Breast epithelium (tissue), 4 donors: ENCODE data around the gene TMEM208. TPM values are rescaled to one million over a fixed set of nuclear protein-coding genes. Genes with fewer than 3 reads are reported as not detected.

Source experiments
- DNase-seq, 2 donors: peaks; one replicate each; pipeline ENCODE4 v3.0.0-alpha.2; 2019; ENCODE audit warnings: low spot score in 2 of 2
- H3K27ac ChIP-seq, 2 donors: fragments of 200-600 bp; sonication (generic) in 1 of 2; one replicate each; pipeline ENCODE4 v1.5.1; 2016 to 2019; ENCODE audit warnings: mild to moderate bottlenecking in 1 of 2
- H3K27me3 ChIP-seq, 2 donors: fragments of 200-600 bp; sonication (generic) in 1 of 2; one replicate each; pipeline versions ENCODE4 v1.5.1 to v1.6.0; 2017 to 2019; ENCODE audit warnings: control low read depth in 1 of 2, mild to moderate bottlenecking in 1 of 2
- H3K36me3 ChIP-seq: fragments of 200-600 bp; one replicate; pipeline ENCODE4 v1.5.1; 2019
- H3K4me1 ChIP-seq, 2 donors: fragments of 200-600 bp; sonication (generic); one replicate each; pipeline ENCODE4 v1.5.1; 2016 to 2019; ENCODE audit warnings: control low read depth in 1 of 2
- H3K4me3 ChIP-seq, 3 donors: fragments of 200-600 bp; sonication (generic); 1 replicate in 2 of 3; 2 replicates in 1 of 3; pipeline ENCODE4 v1.5.1; 2016 to 2019; ENCODE audit warnings: mild to moderate bottlenecking in 3 of 3, moderate library complexity in 2 of 3
- H3K9me3 ChIP-seq, 2 donors: fragments of 200-600 bp; sonication (generic) in 1 of 2; one replicate each; pipeline ENCODE4 v1.5.1; 2016 to 2019; ENCODE audit warnings: control low read depth in 1 of 2
- CTCF ChIP-seq, 3 donors: fragments of 450-650 bp; IDR thresholded peaks; one replicate each; pipeline ENCODE4 v1.5.1; 2016 to 2017; ENCODE audit warnings: antibody characterized with exemption in 3 of 3, mild to moderate bottlenecking in 3 of 3, moderate library complexity in 3 of 3
- POLR2A ChIP-seq: fragments of 450-650 bp; IDR thresholded peaks from one replicate; pipeline ENCODE4 v1.6.1; 2016; ENCODE audit warnings: antibody characterized with exemption, mild to moderate bottlenecking, moderate library complexity
- POLR2AphosphoS5 ChIP-seq, 3 donors: sonication (generic); formaldehyde crosslinking; IDR thresholded peaks; one replicate each; pipeline ENCODE4 v1.6.1; 2017; ENCODE audit warnings: antibody characterized with exemption in 3 of 3
- intact Hi-C: fragments of 100-400 bp; cut with DNase I; formaldehyde crosslinking; loops from one replicate; pipeline ENCODE4 v1.15.1; 2023; ENCODE audit warnings: low total_unique reads
- total RNA-seq, 3 donors: library from RNA; depleted of rRNA; stranded (reverse); fragments of >200 nt; gene quantifications; one replicate each; pipeline ENCODE4 v1.1.0, GENCODE V29; 2016

TMEM208 gene
- total RNA-seq, 3 donors from 2014 or later = 35.2 to 46.2 (median 44.2) TPM

- Histone ChIP-seq H3K27me3 (no peaks in the 10 kb centered on the region), H3K9me3 (no peaks in the 10 kb centered on the region), H3K4me3 (peak overlapping the region in 2 of 3 donors; percentile 76 to 78), H3K36me3 (no peaks in the 10 kb centered on the region), H3K4me1 (peaks cover 7 to 9% of the 10 kb centered on the region in 2 donors), H3K27ac (peak overlapping the region in 1 of 2 donors; percentile 99)
- DNase-seq = peak; percentile 80 to 91
- TF ChIP-seq POLR2A = no peak
- peak in 2 of 3 donors; percentile 73 to 76 for TF ChIP-seq POLR2AphosphoS5 (IDR thresholded peaks at IDR 0.05)
- peak; percentile 54 to 76 (median 72) for TF ChIP-seq CTCF (IDR thresholded peaks at IDR 0.05)
- intact Hi-C loops = no loop called here
Measured at GRCh38 chr16:67184995-67185650, 41.8 kb upstream of the TMEM208 start.

DNA sequence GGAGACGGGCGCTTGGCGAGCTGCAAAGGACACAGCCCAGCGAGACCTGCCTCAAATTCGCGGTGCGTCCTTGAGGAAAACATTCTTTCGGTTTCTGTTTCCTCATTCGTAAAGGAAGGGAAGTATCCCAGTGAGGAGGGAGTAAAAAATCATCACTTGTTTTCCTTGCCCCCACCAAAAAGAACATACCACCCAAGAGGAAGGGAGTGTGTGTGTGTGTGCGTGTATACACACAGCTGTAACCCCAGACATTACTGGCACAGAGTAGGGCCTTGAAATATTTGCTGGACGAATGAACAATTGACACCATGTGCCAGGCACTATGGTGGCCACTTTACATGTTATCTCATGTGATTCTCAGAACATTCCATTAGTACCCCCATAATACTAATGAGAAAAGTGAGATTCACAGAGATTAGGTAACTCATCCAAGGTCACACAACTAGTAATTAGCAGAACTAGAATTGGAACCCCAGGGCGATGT, 41.2 kb upstream of the TMEM208 start:
- Histone ChIP-seq H3K9me3 (no peaks in the 10 kb centered on the region), H3K27ac (no peak overlapping the region), H3K36me3 (no peaks in the 10 kb centered on the region), H3K4me1 (peaks cover 7 to 9% of the 10 kb centered on the region in 2 donors), H3K27me3 (no peaks in the 10 kb centered on the region), H3K4me3 (peak overlapping the region in 2 of 3 donors; percentile 76 to 78)
- no peak for DNase-seq
- intact Hi-C loops = no loop called here
- TF ChIP-seq POLR2A (no peak), POLR2AphosphoS5 (IDR thresholded peaks at IDR 0.05) (no peak), CTCF (IDR thresholded peaks at IDR 0.05) (no peak)

GRCh38 chr16:67186550-67186950, 40.4 kb upstream of the TMEM208 start:
- intact Hi-C loops = no loop called here
- DNase-seq = no peak
- Histone ChIP-seq H3K27ac (no peak overlapping the region), H3K27me3 (no peaks in the 10 kb centered on the region), H3K9me3 (no peaks in the 10 kb centered on the region), H3K4me3 (no peak overlapping the region), H3K4me1 (peaks cover 7 to 9% of the 10 kb centered on the region in 2 donors), H3K36me3 (no peaks in the 10 kb centered on the region)
- no peak for TF ChIP-seq POLR2A
- no peak for TF ChIP-seq CTCF (IDR thresholded peaks at IDR 0.05)
- TF ChIP-seq POLR2AphosphoS5 (IDR thresholded peaks at IDR 0.05) = no peak

GRCh38 chr16:67187175-67187890, 39.6 kb upstream of the TMEM208 start:
- no peak for TF ChIP-seq POLR2AphosphoS5 (IDR thresholded peaks at IDR 0.05)
- no peak for TF ChIP-seq POLR2A
- no peak for TF ChIP-seq CTCF (IDR thresholded peaks at IDR 0.05)
- intact Hi-C loops = no loop called here
- H3K27me3 ChIP-seq = no peaks in the 10 kb centered on the region
- no peak overlapping the region for H3K4me3 ChIP-seq
- peaks cover 7 to 9% of the 10 kb centered on the region in 2 donors for H3K4me1 ChIP-seq
- no peak for DNase-seq
- H3K9me3 ChIP-seq = no peaks in the 10 kb centered on the region
- no peaks in the 10 kb centered on the region for H3K36me3 ChIP-seq
- H3K27ac ChIP-seq = no peak overlapping the region

DNA sequence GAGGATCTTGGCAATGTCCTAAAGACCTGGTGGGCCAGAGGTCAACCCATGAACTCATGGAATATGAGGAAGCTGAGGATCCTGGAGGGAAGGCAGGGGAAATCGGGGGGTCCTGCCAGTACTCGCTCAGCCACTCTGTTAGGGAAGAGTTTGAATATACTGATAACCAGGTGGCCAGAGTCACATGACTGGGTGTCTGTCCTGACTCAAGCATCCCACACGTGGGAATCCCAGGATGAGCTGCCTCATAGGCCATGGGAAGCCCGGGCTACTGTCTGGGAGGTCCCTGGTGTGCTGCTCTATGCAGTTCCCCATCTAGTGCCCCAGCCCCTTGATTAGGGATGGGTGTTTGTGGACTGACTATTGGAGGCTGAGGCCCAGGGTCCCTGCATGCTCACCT, 38.6 kb upstream of the TMEM208 start:
- no peak for DNase-seq
- Histone ChIP-seq H3K4me3 (no peak overlapping the region), H3K36me3 (no peaks in the 10 kb centered on the region), H3K4me1 (peaks cover 13 to 17% of the 10 kb centered on the region in 2 donors), H3K27me3 (no peaks in the 10 kb centered on the region), H3K27ac (no peak overlapping the region), H3K9me3 (no peaks in the 10 kb centered on the region)
- intact Hi-C loops = no loop called here
- TF ChIP-seq POLR2AphosphoS5 (IDR thresholded peaks at IDR 0.05) (no peak), CTCF (IDR thresholded peaks at IDR 0.05) (no peak), POLR2A (no peak)
